Astrocyte of the cerebellum (primary cell): ENCODE measurements around the gene GRAMD4.

Experiments used
- DNase-seq: peaks from one replicate; pipeline ENCODE4 v3.0.0-alpha.2; 2011; ENCODE audit warnings: low read depth
- H3K4me3 ChIP-seq: 2 replicates; pipeline ENCODE4 v1.5.1; 2011; ENCODE audit warnings: mild to moderate bottlenecking, low read depth, low read length, moderate library complexity
- in situ Hi-C: cut with HindIII; loops from 2 replicates; pipeline ENCODE4 v1.10.0; 2017; ENCODE audit warnings: low sequenced_read_pairs
- TF ChIP-seq, protein P1 (sequence below): IDR thresholded peaks from 2 replicates; pipeline ENCODE4 v1.5.1; 2012; ENCODE audit warnings: low read length, low read depth, moderate library complexity, mild to moderate bottlenecking; ENCODE audit errors: missing control alignments

Gene GRAMD4

DNA sequence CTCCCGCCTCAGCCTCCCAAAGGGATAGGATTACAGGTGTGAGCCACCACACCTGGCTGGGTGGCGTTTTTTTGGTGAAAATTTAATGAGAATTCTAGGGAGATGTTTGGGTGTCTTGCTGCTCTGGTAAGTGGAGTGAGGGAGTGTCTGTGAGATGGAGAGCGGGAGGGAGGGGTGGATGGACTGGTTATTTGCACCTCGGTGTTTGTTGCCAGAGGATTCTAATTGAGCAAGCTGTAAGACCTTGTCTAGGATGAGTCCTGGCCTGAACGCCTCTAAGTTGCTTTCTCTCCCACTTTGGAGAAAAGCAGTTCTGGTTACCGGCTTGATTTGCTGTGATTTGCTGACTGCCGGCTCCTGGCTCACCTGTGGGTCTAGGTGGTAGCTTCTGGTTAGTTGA is 22.0 kb upstream of the GRAMD4 start:
- TF ChIP-seq, protein P1, sequence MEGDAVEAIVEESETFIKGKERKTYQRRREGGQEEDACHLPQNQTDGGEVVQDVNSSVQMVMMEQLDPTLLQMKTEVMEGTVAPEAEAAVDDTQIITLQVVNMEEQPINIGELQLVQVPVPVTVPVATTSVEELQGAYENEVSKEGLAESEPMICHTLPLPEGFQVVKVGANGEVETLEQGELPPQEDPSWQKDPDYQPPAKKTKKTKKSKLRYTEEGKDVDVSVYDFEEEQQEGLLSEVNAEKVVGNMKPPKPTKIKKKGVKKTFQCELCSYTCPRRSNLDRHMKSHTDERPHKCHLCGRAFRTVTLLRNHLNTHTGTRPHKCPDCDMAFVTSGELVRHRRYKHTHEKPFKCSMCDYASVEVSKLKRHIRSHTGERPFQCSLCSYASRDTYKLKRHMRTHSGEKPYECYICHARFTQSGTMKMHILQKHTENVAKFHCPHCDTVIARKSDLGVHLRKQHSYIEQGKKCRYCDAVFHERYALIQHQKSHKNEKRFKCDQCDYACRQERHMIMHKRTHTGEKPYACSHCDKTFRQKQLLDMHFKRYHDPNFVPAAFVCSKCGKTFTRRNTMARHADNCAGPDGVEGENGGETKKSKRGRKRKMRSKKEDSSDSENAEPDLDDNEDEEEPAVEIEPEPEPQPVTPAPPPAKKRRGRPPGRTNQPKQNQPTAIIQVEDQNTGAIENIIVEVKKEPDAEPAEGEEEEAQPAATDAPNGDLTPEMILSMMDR: no peak

GRCh38 chr22:46598737-46599424 is 21.3 kb upstream of the GRAMD4 start:
- no peak overlapping the region for H3K4me3 ChIP-seq
- TF ChIP-seq, protein P1: no peak
- in situ Hi-C loops: no loop called here
- no peak for DNase-seq

More for the DNA sequence above, 22.0 kb upstream of the GRAMD4 start:
- DNase-seq: no peak
- in situ Hi-C loops: no loop called here
- no peak overlapping the region for H3K4me3 ChIP-seq

DNA sequence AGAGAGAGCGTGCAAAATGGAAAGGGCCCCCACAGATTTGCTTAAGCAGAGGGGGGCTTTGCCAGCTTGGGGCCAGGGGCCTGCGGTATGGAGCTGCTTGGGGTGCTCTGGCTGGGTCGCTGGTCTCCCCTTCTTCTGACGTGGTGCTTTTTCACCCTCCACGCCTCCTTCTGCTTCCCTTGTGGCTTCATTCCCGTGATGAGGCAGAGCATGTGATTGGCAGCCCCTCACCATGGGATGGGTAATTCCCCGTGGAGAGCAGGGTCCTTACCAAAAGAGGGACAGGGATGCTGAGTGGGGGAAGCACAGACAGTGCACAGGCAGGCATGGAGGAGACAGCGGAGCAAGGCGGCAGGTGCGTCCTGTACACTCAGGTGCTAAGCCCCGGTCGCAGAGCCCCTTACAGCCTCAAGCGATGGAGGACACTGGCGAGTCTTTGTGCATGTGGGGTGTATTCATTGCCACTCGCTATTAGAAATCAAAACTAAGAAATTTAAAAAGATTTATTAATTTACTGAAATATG is 19.9 kb upstream of the GRAMD4 start:
- TF ChIP-seq, protein P1: no peak
- no peak for DNase-seq
- no peak overlapping the region for H3K4me3 ChIP-seq
- in situ Hi-C loops: no loop called here

- no peak overlapping the region for H3K4me3 ChIP-seq
- DNase-seq: no peak
- in situ Hi-C loops: no loop called here
- TF ChIP-seq, protein P1: no peak
These were observed 18.2 kb upstream of the GRAMD4 start for GRCh38 chr22:46602025-46602424.

GRCh38 chr22:46604306-46604690 is 15.9 kb upstream of the GRAMD4 start:
- H3K4me3 ChIP-seq: no peak overlapping the region
- in situ Hi-C loops: no loop called here
- TF ChIP-seq, protein P1: no peak
- no peak for DNase-seq

GRCh38 chr22:46605117-46605516 is 15.1 kb upstream of the GRAMD4 start:
- in situ Hi-C loops: no loop called here
- DNase-seq: no peak
- no peak overlapping the region for H3K4me3 ChIP-seq
- TF ChIP-seq, protein P1: no peak

- in situ Hi-C loops: no loop called here
- H3K4me3 ChIP-seq: no peak overlapping the region
- DNase-seq: no peak
- TF ChIP-seq, protein P1: no peak
These were observed 13.3 kb upstream of the GRAMD4 start for GRCh38 chr22:46606886-46607285.
